Gastrocnemius medialis (tissue), 4 donors: ENCODE results near the gene OR11A1.

ENCODE experiments used
- CTCF ChIP-seq, 5 experiments: fragments of 450-650 bp in 3 of 5; fragments of 200-600 bp in 2 of 5; sonication (generic) in 2 of 5; IDR thresholded peaks in 4 of 5; conservative IDR thresholded peaks in 1 of 5; 1 replicate in 4 of 5; 2 replicates in 1 of 5; pipeline ENCODE4 v1.5.1; 2016 to 2019; ENCODE audit warnings: antibody characterized with exemption in 5 of 5, mild to moderate bottlenecking in 3 of 5, moderate library complexity in 3 of 5
- POLR2A ChIP-seq, 2 donors: fragments of 450-650 bp; IDR thresholded peaks; one replicate each; pipeline ENCODE4 v1.6.1; 2017; ENCODE audit warnings: antibody characterized with exemption in 2 of 2, mild to moderate bottlenecking in 2 of 2, moderate library complexity in 2 of 2

GRCh38 chr6:29500594-29500993, 43.7 kb upstream of the OR11A1 start:
- TF ChIP-seq CTCF (IDR thresholded peaks at IDR 0.05 in 4 of 5, conservative IDR thresholded peaks at IDR 0.05 in 1 of 5) (no peak), POLR2A (IDR thresholded peaks at IDR 0.05) (no peak)
